Vagina (tissue), 2 donors: ENCODE results near the gene MORF4L1. TPM values are rescaled to one million over a fixed set of nuclear protein-coding genes. Genes with fewer than 3 reads are reported as not detected.

ENCODE experiments used
- DNase-seq, 2 donors: peaks; one replicate each; pipeline ENCODE4 v3.0.0-alpha.2; 2017; ENCODE audit errors: extremely low spot score in 2 of 2
- H3K27ac ChIP-seq: fragments of 200-600 bp; sonication (generic); one replicate; pipeline ENCODE4 v1.5.1; 2019
- H3K27me3 ChIP-seq: fragments of 200-600 bp; sonication (generic); one replicate; pipeline ENCODE4 v1.5.1; 2019
- H3K36me3 ChIP-seq, 2 donors: fragments of 200-600 bp; sonication (generic); one replicate each; pipeline ENCODE4 v1.5.1; 2017 to 2019
- H3K4me1 ChIP-seq: fragments of 200-600 bp; sonication (generic); one replicate; pipeline ENCODE4 v1.5.1; 2019
- H3K4me3 ChIP-seq, 2 donors: fragments of 200-600 bp; sonication (generic); 1 replicate in 1 of 2; 2 replicates in 1 of 2; pipeline ENCODE4 v1.5.1; 2016 to 2019
- H3K9me3 ChIP-seq: fragments of 200-600 bp; sonication (generic); one replicate; pipeline ENCODE4 v1.5.1; 2019
- CTCF ChIP-seq, 3 experiments: fragments of 450-650 bp in 2 of 3; fragments of 200-600 bp in 1 of 3; sonication (generic) in 1 of 3; IDR thresholded peaks; one replicate each; pipeline ENCODE4 v1.5.1; 2017 to 2019; ENCODE audit warnings: antibody characterized with exemption in 3 of 3, mild to moderate bottlenecking in 2 of 3, moderate library complexity in 2 of 3
- POLR2A ChIP-seq, 2 donors: fragments of 450-650 bp; IDR thresholded peaks; one replicate each; pipeline ENCODE4 v1.6.1; 2017; ENCODE audit warnings: antibody characterized with exemption in 2 of 2, mild to moderate bottlenecking in 2 of 2, moderate library complexity in 2 of 2
- POLR2AphosphoS5 ChIP-seq, 2 donors: sonication (generic); formaldehyde crosslinking; IDR thresholded peaks; one replicate each; pipeline ENCODE4 v1.9.0; 2017; ENCODE audit warnings: antibody characterized with exemption in 2 of 2, mild to moderate bottlenecking in 2 of 2, low read depth in 1 of 2; ENCODE audit not compliant: insufficient read depth in 1 of 2
- intact Hi-C: fragments of 100-400 bp; cut with DNase I; formaldehyde crosslinking; loops from one replicate; pipeline ENCODE4 v1.15.1; 2023
- total RNA-seq: library from RNA; depleted of rRNA; stranded (reverse); fragments of >200 nt; gene quantifications from one replicate; pipeline ENCODE4 v1.2.3, GENCODE V29; 2016

MORF4L1 gene
- total RNA-seq, 1 donor from 2014 or later: 170 TPM

- Histone ChIP-seq H3K9me3 (no peaks in the 10 kb centered on the region), H3K36me3 (no peaks in the 10 kb centered on the region), H3K4me3 (no peak overlapping the region), H3K27me3 (no peaks in the 10 kb centered on the region), H3K4me1 (peaks cover 20% of the 10 kb centered on the region), H3K27ac (peak overlapping the region; percentile 68)
- intact Hi-C loops: no loop called here
- no peak for DNase-seq
- TF ChIP-seq POLR2AphosphoS5 (IDR thresholded peaks at IDR 0.05; ENCODE audit: insufficient read depth in 1 of 2, low read depth in 1 of 2) (no peak), CTCF (IDR thresholded peaks at IDR 0.05) (no peak), POLR2A (IDR thresholded peaks at IDR 0.05) (no peak)
Measured at GRCh38 chr15:78942741-78943140, 70.1 kb downstream of the MORF4L1 start.

DNA sequence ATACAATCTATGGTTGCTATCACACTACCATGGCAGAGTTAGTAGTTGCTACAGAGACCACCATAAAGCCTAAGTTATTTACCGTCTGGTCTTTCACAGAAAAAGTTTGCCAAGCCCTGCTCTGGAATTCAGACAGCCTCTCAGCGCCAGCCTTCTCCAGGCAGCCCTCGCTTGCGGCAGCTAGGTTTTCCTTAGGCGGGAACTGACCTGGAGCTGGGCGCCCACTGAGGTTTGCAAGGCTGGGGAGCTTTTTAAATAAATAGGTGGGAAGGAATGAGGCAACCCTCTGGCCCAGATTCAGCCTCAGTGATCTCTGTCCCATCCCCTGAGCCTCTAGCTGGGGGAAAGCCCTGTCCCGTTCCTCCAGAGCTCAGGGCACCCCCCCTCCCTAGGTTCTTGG, 71.0 kb downstream of the MORF4L1 start:
- Histone ChIP-seq H3K27me3 (no peaks in the 10 kb centered on the region), H3K27ac (peak overlapping the region; percentile 68), H3K4me3 (peak overlapping the region; percentile 56 to 94), H3K36me3 (no peaks in the 10 kb centered on the region), H3K4me1 (peaks cover 20% of the 10 kb centered on the region), H3K9me3 (no peaks in the 10 kb centered on the region)
- intact Hi-C loops: no loop called here
- TF ChIP-seq POLR2AphosphoS5 (IDR thresholded peaks at IDR 0.05; ENCODE audit: insufficient read depth in 1 of 2, low read depth in 1 of 2): no peak
- TF ChIP-seq POLR2A (IDR thresholded peaks at IDR 0.05): no peak
- no peak for TF ChIP-seq CTCF (IDR thresholded peaks at IDR 0.05)
- no peak for DNase-seq

DNA sequence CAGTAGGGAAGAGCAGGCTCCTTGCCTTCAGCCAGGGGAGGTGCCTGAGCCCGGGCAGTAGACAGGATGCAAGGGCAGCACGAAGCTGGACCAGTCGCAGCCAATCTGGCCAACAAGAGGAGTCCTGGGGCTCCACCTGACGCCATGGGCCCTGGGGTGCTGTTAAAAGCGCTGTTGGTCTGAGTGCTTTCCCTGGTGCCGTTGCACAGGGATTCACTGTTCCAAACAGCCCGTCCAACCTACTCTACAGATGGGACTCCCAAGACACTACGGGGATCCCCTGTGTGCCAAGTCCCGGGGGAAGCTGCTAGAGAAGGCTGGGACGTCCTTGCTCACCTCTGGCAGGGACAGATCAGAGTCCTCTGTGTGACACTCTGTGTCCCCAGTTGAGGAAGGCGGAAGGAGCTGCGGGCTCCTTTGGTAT, 71.5 kb downstream of the MORF4L1 start:
- Histone ChIP-seq H3K9me3 (no peaks in the 10 kb centered on the region), H3K36me3 (no peaks in the 10 kb centered on the region), H3K4me1 (peaks cover 20% of the 10 kb centered on the region), H3K4me3 (peak overlapping the region; percentile 56 to 94), H3K27me3 (no peaks in the 10 kb centered on the region), H3K27ac (peak overlapping the region; percentile 68)
- intact Hi-C loops: no loop called here
- DNase-seq: no peak
- TF ChIP-seq CTCF (IDR thresholded peaks at IDR 0.05): no peak
- TF ChIP-seq POLR2A (IDR thresholded peaks at IDR 0.05): no peak
- TF ChIP-seq POLR2AphosphoS5 (IDR thresholded peaks at IDR 0.05; ENCODE audit: insufficient read depth in 1 of 2, low read depth in 1 of 2): no peak

DNA sequence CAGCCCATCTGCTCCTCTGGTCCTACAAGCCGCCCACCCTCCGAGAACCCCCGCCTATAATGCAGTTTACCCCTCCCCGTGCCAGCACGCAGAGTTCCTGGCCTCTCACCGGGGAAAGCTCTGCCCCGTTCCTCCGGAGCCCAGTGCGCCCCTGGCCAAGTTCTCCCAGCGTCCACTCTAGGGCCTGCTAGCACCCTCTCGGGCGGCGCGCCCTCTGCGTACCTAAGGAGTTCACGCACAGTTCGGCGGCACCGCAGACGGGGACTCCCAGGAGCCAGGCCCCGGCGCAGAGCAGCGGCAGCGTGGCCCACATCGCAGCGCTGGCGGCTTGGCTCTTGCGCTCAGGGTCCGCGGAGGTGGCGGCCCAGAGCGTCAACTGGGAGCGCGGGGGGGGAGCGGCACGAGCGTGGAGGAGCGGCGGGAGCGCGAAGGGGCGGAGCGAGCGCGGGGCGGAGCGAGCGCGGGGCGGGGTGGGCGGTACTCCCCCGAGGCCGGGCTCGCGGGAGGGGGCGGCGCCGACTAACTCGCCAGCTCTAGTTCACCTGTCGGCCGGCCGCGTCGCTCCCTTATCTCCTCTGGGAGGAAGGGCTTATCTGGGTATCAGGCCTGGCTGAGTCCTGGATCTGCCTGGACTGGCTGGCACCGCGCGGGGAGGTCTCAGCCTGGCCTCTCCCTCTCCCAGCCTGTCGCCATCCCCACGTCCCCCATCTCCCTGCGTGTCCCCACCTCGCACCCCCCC, 72.1 kb downstream of the MORF4L1 start, which contains the start of gene CTSH:
TSS of gene CTSH (minus strand) at position 378 of the 739 bp plus-strand sequence. CDS start at position 313, 65 bp downstream.
- Histone ChIP-seq H3K27me3 (no peaks in the 10 kb centered on the region), H3K36me3 (no peaks in the 10 kb centered on the region), H3K4me3 (peak within 1 kb of the TSS; percentile 56 to 94), H3K4me1 (peaks cover 20% of the 10 kb centered on the region), H3K9me3 (no peaks in the 10 kb centered on the region), H3K27ac (peak within 1 kb of the TSS; percentile 68)
- no peak for TF ChIP-seq CTCF (IDR thresholded peaks at IDR 0.05)
- TF ChIP-seq POLR2AphosphoS5 (IDR thresholded peaks at IDR 0.05; ENCODE audit: insufficient read depth in 1 of 2, low read depth in 1 of 2): peak in 1 of 2 donors; percentile 90
- peak in 1 of 2 donors; percentile 52 for TF ChIP-seq POLR2A (IDR thresholded peaks at IDR 0.05)
- DNase-seq: no peak
- intact Hi-C loops: no loop called here

- intact Hi-C loops: no loop called here
Measured at GRCh38 chr15:78946493-78946892, 73.8 kb downstream of the MORF4L1 start.

More at GRCh38 chr15:78946493-78946892, 73.8 kb downstream of the MORF4L1 start:
- H3K9me3 ChIP-seq: no peaks in the 10 kb centered on the region
- no peaks in the 10 kb centered on the region for H3K36me3 ChIP-seq
- no peak overlapping the region for H3K27ac ChIP-seq
- DNase-seq: no peak
- peaks cover 20% of the 10 kb centered on the region for H3K4me1 ChIP-seq
- H3K4me3 ChIP-seq: no peak overlapping the region
- no peak for TF ChIP-seq POLR2AphosphoS5 (IDR thresholded peaks at IDR 0.05; ENCODE audit: insufficient read depth in 1 of 2, low read depth in 1 of 2)
- no peaks in the 10 kb centered on the region for H3K27me3 ChIP-seq
